Panc1 (cell line): Measurements from ENCODE around the gene CKM. TPM values are rescaled to one million over a fixed set of nuclear protein-coding genes. Genes with fewer than 3 reads are reported as not detected.

Experiments
- ATAC-seq: fragments of 200-7000 bp; cut with Tn5 transposase; 2 replicates; pipeline ENCODE4 v1.9.1; 2020; ENCODE audit warnings: mild to moderate bottlenecking, moderate library complexity
- BruUV-seq: library from RNA; stranded (reverse); fragments of 400-500 nt; replicated peaks from 2 replicates; lab custom pipeline; 2021; lab: Mats Ljungman, UMichigan
- CTCF ChIA-PET: fragments of 300-600 bp; sonication (Branson Sonifier 250); formaldehyde crosslinking; loops from one replicate; lab custom pipeline; 2022; ENCODE audit warnings: antibody characterized with exemption; lab: Charles Lee
- POLR2A ChIA-PET: fragments of 300-600 bp; sonication (Branson Sonifier 250); formaldehyde crosslinking; loops from one replicate; lab custom pipeline; 2022; ENCODE audit warnings: antibody characterized with exemption; lab: Charles Lee
- DNase-seq: peaks from one replicate; pipeline ENCODE4 v3.0.0-alpha.2; 2010; ENCODE audit warnings: low read depth, low spot score
- H3K27ac ChIP-seq: 2 replicates; pipeline ENCODE4 v1.5.1; 2011; ENCODE audit warnings: mild to moderate bottlenecking, low read length, inconsistent platforms
- H3K27me3 ChIP-seq: fragments of 200-500 bp; sonication (Bioruptor generic); 2 replicates; pipeline ENCODE4 v1.6.0; 2014; ENCODE audit warnings: low read length, inconsistent platforms; ENCODE audit not compliant: control insufficient read depth, insufficient read depth
- H3K36me3 ChIP-seq: fragments of 200-500 bp; sonication (Bioruptor generic); 2 replicates; pipeline ENCODE4 v1.5.1; 2014; ENCODE audit warnings: inconsistent platforms, mild to moderate bottlenecking, low read length, moderate library complexity; ENCODE audit not compliant: control insufficient read depth, insufficient read depth
- H3K4me1 ChIP-seq: 2 replicates; pipeline ENCODE4 v1.5.1; 2011; ENCODE audit warnings: inconsistent platforms, mild to moderate bottlenecking, low read length, moderate library complexity; ENCODE audit not compliant: control insufficient read depth, insufficient read depth
- H3K4me3 ChIP-seq, 2 experiments: 2 replicates each; pipeline ENCODE4 v1.5.1; 2011 to 2012; ENCODE audit warnings: low read depth in 2 of 2, low read length in 2 of 2, mild to moderate bottlenecking in 2 of 2, inconsistent platforms in 1 of 2, moderate library complexity in 1 of 2
- H3K9me3 ChIP-seq: fragments of 200-500 bp; sonication (Bioruptor generic); 2 replicates; pipeline ENCODE4 v1.5.1; 2014; ENCODE audit warnings: low read depth, mild to moderate bottlenecking, inconsistent platforms, low read length, moderate library complexity; ENCODE audit not compliant: control insufficient read depth, insufficient read depth
- CTCF ChIP-seq: fragments of 450-650 bp; IDR thresholded peaks from 2 replicates; pipeline ENCODE4 v1.5.1; 2017; ENCODE audit warnings: mild to moderate bottlenecking
- POLR2AphosphoS5 ChIP-seq: IDR thresholded peaks from 2 replicates; pipeline ENCODE4 v1.6.1; 2012; ENCODE audit warnings: mild to moderate bottlenecking, low read depth, low read length, moderate library complexity
- REST ChIP-seq, 2 experiments: IDR thresholded peaks; 2 replicates each; pipeline ENCODE4 v1.6.1; 2011 to 2012; ENCODE audit warnings: low read depth in 2 of 2, control low read depth in 1 of 2, low read length in 1 of 2, mild to moderate bottlenecking in 1 of 2, moderate library complexity in 1 of 2; ENCODE audit not compliant: insufficient read depth in 1 of 2
- SIN3A ChIP-seq: IDR thresholded peaks from 2 replicates; pipeline ENCODE4 v1.6.1; 2012; ENCODE audit warnings: low read depth, mild to moderate bottlenecking, low read length, moderate library complexity, borderline replicate concordance; ENCODE audit not compliant: insufficient read depth
- TCF7L2 ChIP-seq: IDR thresholded peaks from 2 replicates; pipeline ENCODE4 v1.6.1; 2011; ENCODE audit warnings: mild to moderate bottlenecking, low read depth, low read length, inconsistent platforms
- in situ Hi-C: cut with HindIII; loops from 2 replicates; pipeline ENCODE4 v1.10.0; 2016; ENCODE audit warnings: low sequenced_read_pairs, low pct_unique_long_range_greater_than_20kb
- intact Hi-C: fragments of 100-400 bp; cut with micrococcal nuclease; formaldehyde crosslinking; loops from one replicate; pipeline ENCODE4 v1.10.0; 2022; ENCODE audit not compliant: unreplicated experiment
- total RNA-seq: library from RNA; stranded (reverse); gene quantifications from one replicate; pipeline ENCODE4 v1.2.1, GENCODE V29; 2021; ENCODE audit not compliant: unreplicated experiment

The CKM gene
- total RNA-seq, 1 experiment from 2014 or later: not detected

GRCh38 chr19:45361608-45362007 is 38.9 kb upstream of the CKM start:
- Histone ChIP-seq H3K27ac (no peak overlapping the region), H3K9me3 (no peaks in the 10 kb centered on the region), H3K36me3 (no peaks in the 10 kb centered on the region), H3K4me3 (no peak overlapping the region), H3K4me1 (no peaks in the 10 kb centered on the region), H3K27me3 (no peaks in the 10 kb centered on the region)
- ATAC-seq: no peak
- ChIA-PET POLR2A (no interaction called here), CTCF (no interaction called here)
- intact Hi-C loops (no loop called here), in situ Hi-C loops (no loop called here)
- DNase-seq: no peak
- no TSS peak for BruUV-seq
- TF ChIP-seq TCF7L2 (no peak), SIN3A (no peak), POLR2AphosphoS5 (no peak), CTCF (no peak), REST (IDR thresholded peaks at IDR 0.05; ENCODE audit: insufficient read depth in 1 of 2, low read depth in 2 of 2, low read length in 1 of 2) (no peak)

GRCh38 chr19:45358213-45358792 is 35.6 kb upstream of the CKM start:
- intact Hi-C loops: no loop called here

More at GRCh38 chr19:45358213-45358792, 35.6 kb upstream of the CKM start:
- H3K27me3 ChIP-seq: no peaks in the 10 kb centered on the region
- H3K4me1 ChIP-seq: no peaks in the 10 kb centered on the region
- DNase-seq (no peak), ATAC-seq (no peak)
- no peak overlapping the region for H3K27ac ChIP-seq
- no TSS peak for BruUV-seq
- POLR2A ChIA-PET: no interaction called here
- no peak overlapping the region for H3K4me3 ChIP-seq
- in situ Hi-C loops: no loop called here
- TF ChIP-seq POLR2AphosphoS5 (no peak), SIN3A (no peak), CTCF (no peak), TCF7L2 (no peak), REST (IDR thresholded peaks at IDR 0.05; ENCODE audit: insufficient read depth in 1 of 2, low read depth in 2 of 2, low read length in 1 of 2) (no peak)
- CTCF ChIA-PET: no interaction called here
- H3K36me3 ChIP-seq: no peaks in the 10 kb centered on the region; the same call in 1 of the 2 replicates
- no peaks in the 10 kb centered on the region for H3K9me3 ChIP-seq
